GM20431 (cell line): ENCODE results near the gene NAA60.
"Not testable (repeated sequence)": the region's sequence is repeated elsewhere in the genome, so short reads cannot be mapped to it uniquely, and the experiment has no call there.

Experiments
- in situ Hi-C: fragments of 300-500 bp; cut with MseI, MboI; formaldehyde crosslinking; loops from one replicate; pipeline ENCODE4 v1.15.0; 2020; ENCODE audit warnings: low sequenced_read_pairs; ENCODE audit not compliant: unreplicated experiment

NAA60 gene

GRCh38 chr16:3460585-3460984 is 17.1 kb downstream of the NAA60 start:
- in situ Hi-C loops: no loop called here

GRCh38 chr16:3461151-3461550 is 17.7 kb downstream of the NAA60 start:
- in situ Hi-C loops: no loop called here

GRCh38 chr16:3465301-3465700 is 21.8 kb downstream of the NAA60 start:
- in situ Hi-C loops: no loop called here

- in situ Hi-C loops: no loop called here
Observed at GRCh38 chr16:3465911-3466584, 22.6 kb downstream of the NAA60 start.

- in situ Hi-C loops: no loop called here
Observed at GRCh38 chr16:3467182-3467581, 23.7 kb downstream of the NAA60 start.

GRCh38 chr16:3467921-3468320 is 24.4 kb downstream of the NAA60 start:
- in situ Hi-C loops: no loop called here

- in situ Hi-C loops: no loop called here
Observed at GRCh38 chr16:3468501-3468900, 25.0 kb downstream of the NAA60 start.

- in situ Hi-C loops: no loop called here
Observed at GRCh38 chr16:3469736-3470135, 26.3 kb downstream of the NAA60 start.

- in situ Hi-C loops: no loop called here
Observed at GRCh38 chr16:3470723-3471122, 27.2 kb downstream of the NAA60 start.

- in situ Hi-C loops: no loop called here
Observed at GRCh38 chr16:3471518-3472176, 28.2 kb downstream of the NAA60 start.

GRCh38 chr16:3472878-3473595 is 29.6 kb downstream of the NAA60 start:
- in situ Hi-C loops: no loop called here

- in situ Hi-C loops: not testable (repeated sequence)
Observed at GRCh38 chr16:3473596-3473943, 30.1 kb downstream of the NAA60 start.

GRCh38 chr16:3474136-3474779 is 30.8 kb downstream of the NAA60 start:
- in situ Hi-C loops: no loop called here

- in situ Hi-C loops: not testable (repeated sequence)
Observed at GRCh38 chr16:3474870-3475269, 31.4 kb downstream of the NAA60 start.

- in situ Hi-C loops: no loop called here
Observed at GRCh38 chr16:3475604-3476375, 32.3 kb downstream of the NAA60 start.

GRCh38 chr16:3476409-3476808 is 32.9 kb downstream of the NAA60 start:
- in situ Hi-C loops: no loop called here

- in situ Hi-C loops: no loop called here
Observed at GRCh38 chr16:3478242-3478925, 34.9 kb downstream of the NAA60 start.

- in situ Hi-C loops: no loop called here
Observed at GRCh38 chr16:3479654-3480216, 36.3 kb downstream of the NAA60 start.
